Non-pigmented ciliary epithelial cell (primary cell): ENCODE measurements around the gene SLC24A3.
"Not testable (repeated sequence)": the region's sequence is repeated elsewhere in the genome, so short reads cannot be mapped to it uniquely, and the experiment has no call there.

Source experiments
- DNase-seq: peaks from one replicate; pipeline ENCODE4 v3.0.0-alpha.2; 2010; ENCODE audit warnings: low read depth

Gene SLC24A3

DNA sequence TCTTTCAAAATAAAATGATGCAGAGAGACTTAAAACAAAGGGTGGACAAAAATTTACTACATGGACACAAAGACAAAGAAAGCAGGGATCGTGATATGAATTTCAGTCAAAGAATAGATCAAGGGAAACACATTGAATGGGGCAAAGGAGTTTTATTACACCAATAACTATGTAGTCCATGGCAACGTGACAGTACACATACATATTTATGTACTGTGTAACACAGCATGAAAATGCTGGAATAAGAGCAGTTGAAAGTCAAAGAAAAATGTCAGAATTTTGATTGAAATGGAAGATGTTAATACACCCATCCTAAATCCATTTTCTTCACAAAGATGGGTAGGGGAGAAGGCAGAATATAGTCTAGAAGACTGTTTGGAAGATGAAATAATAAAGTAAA is 536.2 kb downstream of the SLC24A3 start:
- DNase-seq, result no peak

DNA sequence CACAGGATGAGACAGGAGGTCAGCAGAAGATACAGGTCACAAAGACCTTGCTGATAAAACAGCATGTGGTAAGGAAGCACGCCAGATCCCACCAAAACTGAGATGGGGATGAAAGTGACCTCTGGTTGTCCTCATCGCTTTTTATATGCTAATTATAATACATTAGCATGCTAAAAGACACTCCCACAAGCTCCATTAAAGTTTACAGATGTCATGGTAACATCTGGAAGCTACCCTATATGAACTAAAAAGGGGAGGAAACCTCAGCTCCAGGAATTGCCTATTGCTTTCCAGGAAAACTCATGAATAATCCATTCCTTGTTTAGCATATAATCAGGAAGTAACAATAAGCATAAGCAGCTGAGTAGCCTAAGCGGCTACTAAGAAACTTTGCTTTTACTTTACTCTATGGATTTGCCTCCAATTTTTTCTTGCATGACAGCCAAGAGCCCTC is 537.2 kb downstream of the SLC24A3 start:
- DNase-seq, result no peak

DNA sequence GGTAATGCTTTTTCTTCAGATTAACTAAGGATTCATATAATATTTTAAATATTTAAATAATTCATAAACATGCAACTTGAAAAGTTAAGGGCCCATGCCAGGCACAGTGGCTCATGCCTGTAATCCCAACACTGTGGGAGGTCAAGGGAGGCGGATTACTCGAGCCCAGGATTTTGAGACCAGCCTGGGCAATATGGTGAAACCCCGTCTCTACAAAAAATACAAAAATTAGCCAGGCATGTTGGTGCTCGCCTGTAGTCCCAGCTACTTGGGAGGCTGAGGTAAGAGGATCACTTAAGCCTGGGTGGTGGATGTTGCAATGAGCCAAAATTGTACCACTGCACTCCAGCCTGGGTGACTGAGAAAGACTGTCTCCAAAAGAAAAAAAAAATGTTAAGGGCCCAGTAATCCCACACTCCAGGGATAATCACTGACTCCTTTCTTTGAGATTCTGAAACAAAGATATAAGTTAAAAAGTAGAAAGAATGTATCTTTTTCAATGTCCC is 537.7 kb downstream of the SLC24A3 start:
- no peak for DNase-seq

DNA sequence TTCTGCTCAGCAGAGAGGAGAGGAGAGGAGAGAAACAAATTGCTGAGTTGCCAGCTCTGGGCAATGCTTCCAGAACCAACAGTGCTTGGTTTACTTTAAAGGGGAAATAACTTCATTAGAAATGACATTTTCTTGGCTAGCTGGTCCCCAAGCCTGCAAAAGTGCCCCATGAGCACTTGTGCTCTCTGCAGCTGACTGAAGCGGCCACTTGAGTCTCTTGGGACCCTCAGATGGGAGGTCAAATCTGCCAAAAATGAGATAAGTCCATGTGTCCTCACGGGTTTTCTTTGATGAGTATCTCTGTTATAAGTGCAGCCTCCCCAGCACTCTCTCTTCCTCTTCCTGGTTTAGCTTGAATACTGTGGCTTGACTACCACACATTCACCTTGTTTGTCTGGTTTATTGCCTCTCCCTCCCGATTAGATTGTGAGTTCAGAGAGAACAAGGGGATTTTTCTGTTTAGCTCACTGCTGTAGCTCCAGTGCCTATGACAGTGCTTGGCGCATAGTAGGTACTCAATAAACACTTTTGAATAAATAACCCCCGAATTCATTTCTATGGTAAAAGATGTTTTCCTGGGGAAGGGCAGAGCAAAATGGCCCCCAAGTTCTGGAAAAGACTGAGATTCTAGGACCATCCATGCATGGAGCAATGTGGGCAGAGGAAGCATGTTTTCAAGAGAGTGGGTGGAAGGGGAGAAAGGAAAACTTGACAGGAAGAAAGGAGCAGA is 538.6 kb downstream of the SLC24A3 start:
- DNase-seq, result no peak

DNA sequence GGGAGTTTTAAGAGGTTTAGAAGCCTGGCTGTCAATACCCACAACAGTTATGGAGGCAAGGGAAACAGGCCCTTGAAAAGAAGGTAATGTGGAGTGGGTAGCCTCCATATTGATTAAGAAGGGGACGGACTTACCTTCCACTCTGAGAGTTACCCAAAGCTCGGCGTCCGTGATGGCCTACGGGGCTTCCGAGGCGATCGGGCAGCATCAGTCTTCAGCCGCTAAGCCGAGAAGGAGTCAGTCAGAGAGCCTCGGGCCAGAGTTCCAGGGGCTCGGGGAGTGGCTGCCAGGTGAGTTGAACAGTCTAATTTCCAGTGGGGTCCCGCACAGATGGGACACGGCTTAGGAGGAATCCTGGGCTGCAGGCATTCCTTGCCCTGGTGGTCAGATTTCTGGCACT is 541.8 kb downstream of the SLC24A3 start:
- DNase-seq, result not testable (repeated sequence)

DNA sequence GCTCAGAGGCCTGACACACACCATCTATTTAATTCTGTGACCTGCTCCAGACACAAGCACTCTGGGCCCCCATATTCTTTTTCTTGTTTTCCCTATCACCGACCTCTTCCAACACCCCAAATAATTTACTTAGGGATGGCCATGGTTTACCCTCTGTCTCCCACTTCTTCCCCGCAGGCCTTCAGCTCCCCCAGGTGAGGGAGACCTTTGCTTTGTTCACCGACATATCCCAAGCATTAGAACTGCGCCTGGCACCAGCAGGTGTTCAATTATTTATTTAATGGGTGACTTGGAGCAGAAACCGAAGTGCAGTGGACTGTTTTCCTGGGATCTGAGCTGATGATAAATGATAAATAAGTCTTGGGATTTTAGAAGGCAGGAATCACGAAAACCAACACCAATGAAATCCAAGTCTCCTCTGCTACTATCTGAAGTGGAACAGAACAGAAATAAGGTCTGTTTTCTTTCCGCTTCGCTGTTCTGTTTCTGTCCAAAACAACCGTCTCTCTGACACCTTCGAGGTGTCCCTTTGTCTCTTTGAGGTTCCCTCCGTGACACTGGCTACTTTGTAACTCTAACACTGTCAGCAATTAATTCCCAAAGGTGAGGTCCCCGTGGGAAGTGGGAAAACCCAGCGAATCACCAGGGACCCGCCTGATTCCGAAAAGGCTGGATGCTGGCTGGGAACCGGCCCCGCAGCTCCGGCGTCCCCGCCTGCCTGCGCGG is 544.5 kb downstream of the SLC24A3 start:
- DNase-seq, result no peak

DNA sequence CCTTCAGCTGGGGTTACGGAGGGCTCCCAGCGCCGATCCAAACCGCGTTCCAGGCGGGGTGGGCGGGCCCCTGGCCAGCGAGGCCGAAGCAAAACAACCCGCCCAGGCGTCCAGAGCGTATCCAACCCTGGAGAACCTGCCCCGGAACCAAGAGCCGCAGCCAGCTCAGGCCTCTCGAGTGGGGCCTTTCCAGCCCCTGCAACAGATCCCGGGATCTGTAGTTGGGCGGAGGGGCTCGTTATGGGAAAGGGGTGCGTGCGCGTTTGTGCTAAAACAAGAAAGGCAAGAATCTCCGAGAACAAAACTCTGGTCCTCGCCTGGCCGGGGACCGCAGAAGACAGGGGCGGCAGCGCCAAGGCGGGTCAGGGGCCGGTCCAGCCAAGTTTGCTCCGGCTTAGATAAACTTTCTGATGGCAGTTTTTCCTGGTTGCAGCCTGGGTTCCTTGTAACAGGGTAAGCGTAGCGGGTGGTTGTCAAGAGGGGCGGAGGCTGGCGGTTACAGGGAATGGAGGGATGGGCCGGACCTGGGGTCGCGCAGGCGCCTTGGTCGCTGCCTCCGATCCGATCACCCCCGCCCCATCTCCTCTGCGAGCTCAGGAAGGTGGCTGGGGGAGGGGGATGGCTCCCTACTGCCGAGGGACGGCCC is 545.2 kb downstream of the SLC24A3 start:
- DNase-seq, result peak; percentile 40

DNA sequence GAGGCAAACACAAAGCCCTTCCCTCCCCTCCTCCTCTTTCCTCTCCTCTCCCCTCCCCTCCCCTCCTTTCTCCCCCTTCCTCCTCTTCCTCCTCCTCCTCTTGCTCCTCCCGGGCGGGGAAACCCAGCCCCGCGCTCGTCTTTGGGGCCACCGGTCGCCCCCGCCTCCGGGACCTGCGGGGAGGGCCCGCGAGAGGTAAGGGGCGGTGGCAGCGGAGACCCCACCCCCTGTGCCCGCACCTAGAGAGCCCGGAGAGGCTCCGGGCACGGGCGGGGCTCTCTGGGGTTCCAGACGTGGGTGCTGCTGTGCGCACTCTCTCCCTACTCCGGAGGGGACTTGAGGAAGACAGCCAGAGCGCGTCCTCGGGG is 545.7 kb downstream of the SLC24A3 start, which contains the start of gene RIN2:
Gene RIN2 (plus strand): TSS at position 126 of the 368 bp plus-strand sequence. CDS start 131,344 bp downstream, outside the sequence.
- no peak for DNase-seq

DNA sequence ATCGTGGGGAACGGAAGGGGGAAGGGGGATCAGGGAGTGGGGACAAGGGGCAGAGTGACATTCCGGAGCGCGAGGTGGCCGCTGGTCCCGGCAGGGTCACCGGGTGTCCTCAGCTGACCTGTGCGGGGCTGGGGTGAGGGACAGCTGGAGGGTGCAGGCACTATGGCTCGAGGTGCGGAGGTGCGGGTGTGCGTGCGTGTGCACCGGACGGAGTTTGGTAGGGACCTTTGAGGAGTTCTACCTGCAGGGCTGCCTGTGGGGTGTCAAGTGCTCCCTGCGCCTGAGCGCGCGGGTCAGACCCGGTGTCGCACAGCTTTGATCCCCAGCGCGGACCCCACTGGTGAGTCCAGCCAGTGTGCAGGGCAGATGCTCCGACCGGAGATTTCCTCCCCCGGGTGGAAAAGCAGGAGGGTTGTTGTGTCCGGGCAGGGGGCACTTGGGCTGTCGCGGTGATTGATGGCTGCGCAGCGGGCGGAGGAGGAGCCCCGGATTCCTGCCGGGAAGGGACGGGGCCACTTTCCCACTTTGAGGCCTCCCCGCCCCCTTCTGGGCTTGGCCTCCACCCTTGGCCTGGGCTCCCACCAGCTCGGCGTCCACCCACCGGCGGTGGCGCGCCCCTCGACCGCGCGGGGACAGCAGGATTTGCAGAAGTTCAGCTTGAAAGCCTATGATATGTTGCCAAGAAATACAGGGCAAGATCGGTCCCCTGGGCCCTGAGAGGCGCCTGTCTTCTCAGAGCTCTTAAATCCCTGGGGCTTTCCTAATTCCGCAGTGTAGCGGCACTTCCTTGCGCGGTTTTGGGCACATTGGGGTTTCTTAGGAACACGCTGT is 546.3 kb downstream of the SLC24A3 start:
- no peak for DNase-seq

DNA sequence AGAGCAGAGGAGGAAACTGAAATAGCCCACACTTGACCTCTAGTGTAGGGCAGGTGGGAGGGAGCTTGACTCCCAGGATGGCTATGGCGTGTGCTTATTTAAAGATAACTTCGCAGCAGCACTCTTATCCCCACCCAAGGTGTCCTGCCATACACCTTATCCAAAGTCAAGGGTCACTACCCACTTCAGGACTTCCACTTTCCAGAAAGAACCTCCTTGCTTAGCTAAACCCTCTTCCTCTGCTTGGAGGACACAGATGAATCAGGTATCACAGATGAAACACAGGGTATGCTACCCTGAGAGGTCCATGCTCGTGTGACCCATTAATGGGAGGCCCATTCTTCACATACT is 547.9 kb downstream of the SLC24A3 start:
- no peak for DNase-seq

DNA sequence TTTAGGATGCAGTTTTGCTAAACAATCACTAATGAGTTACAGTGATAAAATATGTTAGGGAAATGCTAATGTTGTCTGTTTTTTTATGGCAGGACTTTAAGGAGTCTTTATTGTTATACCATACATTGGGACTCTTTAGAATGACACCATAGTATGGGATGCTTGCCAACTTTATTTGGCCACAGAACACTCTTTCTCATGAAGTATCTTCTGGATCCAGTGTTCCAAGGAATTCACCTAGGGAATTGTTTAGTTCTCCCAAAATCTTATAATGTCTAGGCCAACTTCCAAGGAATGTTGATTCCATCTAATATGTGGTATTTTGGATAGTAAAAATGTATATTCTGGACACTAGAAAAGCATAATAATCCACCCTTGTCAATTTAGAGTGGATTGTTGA is 548.9 kb downstream of the SLC24A3 start:
- no peak for DNase-seq

DNA sequence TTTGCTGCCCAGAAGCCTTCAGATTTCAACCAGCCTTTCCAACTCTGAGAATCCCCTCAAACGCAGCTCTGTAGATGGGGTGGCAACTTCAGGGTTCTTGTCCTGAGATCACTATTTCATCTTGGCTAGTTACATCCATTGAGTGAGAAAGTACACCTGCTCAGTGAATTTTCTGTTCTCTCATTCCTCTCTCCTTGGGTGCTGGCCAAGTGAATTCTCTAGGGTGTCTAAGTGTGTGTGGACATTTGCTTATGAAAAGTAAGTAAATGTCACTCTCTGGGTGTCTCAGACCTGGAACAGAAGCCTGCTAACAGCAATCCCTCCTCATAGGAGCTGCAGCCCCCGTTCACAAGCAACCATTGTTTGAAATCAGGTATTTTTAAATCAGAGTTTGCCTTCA is 549.4 kb downstream of the SLC24A3 start:
- no peak for DNase-seq

DNA sequence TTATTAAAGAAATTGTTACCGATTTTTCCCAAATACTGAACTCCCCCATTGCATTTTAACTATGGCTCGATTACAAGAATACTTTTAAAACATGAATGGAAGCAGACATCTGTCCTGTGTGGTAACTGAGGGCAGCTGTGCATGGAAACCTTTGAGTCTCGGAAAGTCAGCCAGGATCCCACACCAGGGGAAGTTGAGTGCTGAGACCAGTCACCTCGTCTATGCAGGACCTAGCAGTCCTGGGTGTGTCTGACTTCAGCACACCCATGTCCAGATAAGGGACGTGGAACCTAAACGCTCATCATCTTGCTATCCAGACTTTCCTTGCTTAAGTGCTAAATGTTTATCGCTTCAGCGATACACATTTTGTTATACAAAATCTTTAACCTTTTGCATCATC is 551.8 kb downstream of the SLC24A3 start:
- no peak for DNase-seq

DNA sequence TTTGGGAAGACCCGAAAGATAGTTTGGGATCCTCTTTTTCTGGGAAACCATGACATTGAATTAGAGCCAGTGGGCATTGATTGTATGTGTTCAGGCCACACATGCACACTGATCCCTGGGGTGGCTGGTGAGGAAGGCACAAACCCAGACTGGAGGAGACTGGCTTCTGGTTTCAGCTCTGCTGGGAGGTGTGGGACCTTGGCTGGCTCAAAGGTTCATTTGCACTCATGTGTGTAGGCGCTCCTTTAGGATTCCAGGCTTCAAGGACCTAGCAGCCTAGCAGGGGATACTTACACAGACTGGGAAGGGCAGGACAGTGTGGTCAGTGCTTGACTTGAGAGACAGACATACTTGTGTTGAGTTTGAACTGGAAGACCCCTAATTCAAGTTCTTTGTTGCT is 552.8 kb downstream of the SLC24A3 start:
- no peak for DNase-seq

DNA sequence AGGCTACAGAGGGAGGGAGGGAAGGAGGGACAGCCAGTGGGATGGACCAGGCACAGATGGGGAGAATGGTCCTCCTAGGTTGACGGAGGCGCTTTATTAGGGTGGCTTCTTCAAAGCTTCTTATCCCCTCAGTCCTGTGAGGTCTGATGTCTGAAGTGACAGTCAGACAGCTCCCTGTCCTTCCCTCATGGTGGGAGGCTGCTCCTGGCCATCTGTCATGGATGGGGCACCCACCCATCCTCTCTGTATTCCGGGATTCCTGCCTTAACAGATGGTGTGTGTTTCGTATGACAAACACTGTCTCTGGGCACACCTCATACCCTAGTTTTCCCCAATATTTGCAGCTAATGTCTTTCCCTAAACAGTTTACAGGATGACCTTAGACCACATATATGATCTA is 553.5 kb downstream of the SLC24A3 start:
- no peak for DNase-seq

DNA sequence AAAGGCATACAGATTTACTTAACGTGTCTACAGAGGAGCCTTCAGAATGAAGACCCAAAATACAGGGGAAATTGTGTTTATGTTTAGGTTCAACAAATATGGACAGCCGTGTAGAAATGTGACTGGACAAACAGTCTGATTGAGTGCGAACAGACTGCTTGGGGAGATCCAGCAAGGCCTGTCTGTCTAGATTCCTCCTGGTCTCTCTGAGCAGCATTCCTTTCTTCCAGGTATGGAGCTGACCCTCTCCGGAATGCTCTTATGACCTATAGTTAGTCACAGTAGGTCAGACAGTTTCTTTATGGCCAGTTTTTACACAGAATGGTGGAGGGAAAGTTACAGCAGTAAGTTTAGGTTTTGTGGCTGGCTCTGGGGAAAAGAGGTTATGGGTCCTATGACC is 554.6 kb downstream of the SLC24A3 start:
- no peak for DNase-seq

DNA sequence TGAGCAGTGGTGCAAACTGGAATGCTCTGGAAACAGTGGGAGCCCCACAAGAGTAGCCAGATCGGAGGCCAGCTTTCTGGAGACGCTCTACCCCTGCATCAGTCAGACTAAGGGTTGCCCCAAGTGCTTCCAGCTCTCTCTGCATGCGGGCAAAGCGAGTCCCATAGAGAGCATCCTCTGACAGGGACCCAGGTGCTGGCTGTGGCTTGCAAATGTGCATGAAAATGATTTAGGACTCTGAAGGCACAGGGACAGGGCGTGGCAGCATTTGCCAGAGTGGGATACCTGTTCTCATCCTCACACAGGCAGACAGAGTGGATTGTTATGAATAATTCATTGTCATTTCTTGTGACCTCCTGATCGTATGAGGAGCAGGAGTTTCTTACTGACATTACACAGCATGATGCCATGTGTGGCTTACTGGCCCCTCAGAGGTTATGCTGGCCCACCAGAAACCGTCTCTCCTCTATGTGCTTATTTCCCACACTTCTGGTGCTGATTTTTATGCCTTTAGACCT is 555.9 kb downstream of the SLC24A3 start:
- DNase-seq, result no peak

DNA sequence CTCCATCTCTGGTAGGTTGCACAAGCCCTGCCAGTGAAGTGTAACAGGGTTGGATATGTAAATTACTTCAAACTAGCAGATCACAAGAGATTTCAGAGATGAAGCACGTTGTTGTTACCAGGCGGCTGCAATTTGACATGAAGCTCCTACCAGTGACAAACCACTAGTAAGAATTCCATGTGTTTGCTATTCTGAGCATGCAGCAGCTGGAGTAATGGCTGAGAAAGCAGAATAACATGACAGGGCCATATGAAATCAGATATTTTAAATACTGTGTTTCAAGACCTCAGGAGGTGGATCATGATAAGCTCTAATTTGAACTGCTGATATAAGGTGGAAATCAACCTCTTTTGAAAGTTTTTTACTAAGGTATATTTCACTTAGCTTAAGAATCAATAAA is 557.1 kb downstream of the SLC24A3 start:
- DNase-seq, result no peak

DNA sequence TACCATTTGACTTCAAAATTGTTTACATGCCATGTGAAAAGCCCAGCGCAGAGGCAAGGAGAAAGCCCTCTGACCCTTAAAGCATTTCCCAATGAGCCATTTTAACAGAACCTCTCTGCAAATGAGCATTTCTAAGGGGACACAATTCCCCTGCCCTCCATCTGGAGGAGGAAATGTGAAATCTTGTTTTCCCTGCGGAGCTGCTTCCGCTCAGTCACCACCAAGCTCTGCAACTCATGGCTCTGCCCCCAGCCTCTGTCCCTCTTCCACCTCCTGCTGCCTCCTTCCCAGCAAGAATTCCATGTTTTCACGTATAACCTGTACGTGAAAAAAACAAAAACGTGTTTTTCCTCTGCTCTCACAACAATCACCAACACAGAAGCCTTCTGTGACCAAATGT is 557.9 kb downstream of the SLC24A3 start:
- DNase-seq, result no peak

DNA sequence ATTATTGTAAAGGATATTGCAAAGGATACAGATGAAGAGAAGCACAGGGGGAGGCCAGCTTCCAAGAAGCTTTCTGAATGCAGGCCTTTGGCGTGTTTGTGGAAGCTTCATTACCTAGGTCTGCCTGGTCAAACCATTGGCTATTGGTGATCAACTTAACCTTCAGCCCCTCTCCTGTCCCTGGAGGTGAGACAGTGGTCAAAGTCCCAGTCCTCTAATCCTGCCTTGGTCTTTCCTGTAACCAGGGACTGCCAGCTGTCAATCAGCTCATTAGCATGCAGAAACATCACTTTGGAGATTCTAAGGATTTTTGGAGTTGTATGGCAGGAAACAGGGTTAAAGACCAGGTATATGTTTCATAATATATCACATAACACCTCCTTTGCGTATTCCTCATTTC is 558.6 kb downstream of the SLC24A3 start:
- DNase-seq, result no peak
